Stimulated activated CD4-positive, alpha-beta T cell treated with anti-CD3 and anti-CD28 coated beads, Interleukin-1b, Interleukin-23, amount 100 ng/mL, for 48 hours (primary cell): ENCODE results near the gene EIF4A3.
A peak's percentile ranks its signal among the peaks of the same experiment; 100 is the strongest.
"Not testable (repeated sequence)": the region's sequence is repeated elsewhere in the genome, so short reads cannot be mapped to it uniquely, and the experiment has no call there.

Source experiments
- DNase-seq: peaks from one replicate; pipeline ENCODE4 v3.0.0-alpha.2; 2020

Gene EIF4A3

DNA sequence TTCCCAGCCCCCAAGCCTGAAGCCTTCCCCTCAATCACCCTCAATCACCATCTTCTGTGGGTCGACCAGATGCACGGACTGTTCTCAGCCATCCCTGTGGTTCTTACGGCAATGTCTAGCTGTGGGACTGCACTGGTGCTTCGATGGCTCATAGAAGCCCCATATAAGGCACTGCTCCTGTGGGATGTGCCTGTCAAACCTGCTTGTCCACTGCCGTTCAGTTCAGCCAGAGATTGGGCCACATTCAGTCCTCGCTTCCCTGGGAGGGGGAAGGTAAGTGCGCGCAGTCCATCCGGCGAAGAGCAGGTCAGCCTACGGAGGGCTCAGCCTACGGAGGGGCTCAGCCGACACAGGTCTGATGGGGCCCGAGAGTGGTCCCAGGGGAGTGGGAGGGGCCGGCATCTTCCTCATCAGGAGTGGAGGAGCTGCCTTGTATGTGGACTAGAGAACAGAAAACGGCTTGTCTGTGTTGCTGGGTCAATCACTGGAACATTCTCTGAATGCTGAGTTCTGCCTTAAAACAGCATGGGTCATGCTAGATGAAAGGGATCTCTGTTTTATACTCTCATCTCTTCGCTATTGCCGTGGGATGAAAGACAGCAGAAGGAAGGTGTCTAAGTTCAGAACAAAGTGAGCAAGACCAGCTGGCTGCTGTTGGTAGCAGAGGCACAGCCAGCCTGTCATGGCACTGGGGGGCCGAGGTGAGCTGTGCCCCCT lies 23.0 kb upstream of the EIF4A3 start, which contains the start of gene CARD14:
Gene CARD14 (plus strand): TSS at position 247 of the 717 bp plus-strand sequence. CDS start 11,409 bp downstream, outside the sequence.
- DNase-seq: no peak

DNA sequence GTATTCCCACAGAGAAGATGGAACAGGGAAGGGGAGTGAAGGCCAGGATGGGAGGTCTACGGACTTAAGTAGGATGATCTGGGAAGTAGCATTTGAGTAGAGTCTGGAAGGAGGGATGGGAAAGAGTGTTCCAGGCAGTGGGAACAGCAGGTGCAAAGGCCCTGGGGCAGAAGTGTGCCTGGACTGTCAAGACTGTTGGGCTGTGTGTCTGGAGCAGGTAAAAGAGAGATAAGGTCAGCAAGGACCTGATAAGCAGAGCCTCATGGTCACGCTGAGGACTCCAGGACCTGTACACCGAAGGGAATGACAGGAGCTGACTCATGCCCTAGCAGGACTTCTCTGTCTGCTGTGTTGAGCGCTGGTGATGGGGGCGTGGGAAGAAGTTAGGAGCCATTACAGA lies 22.2 kb upstream of the EIF4A3 start:
- no peak for DNase-seq

DNA sequence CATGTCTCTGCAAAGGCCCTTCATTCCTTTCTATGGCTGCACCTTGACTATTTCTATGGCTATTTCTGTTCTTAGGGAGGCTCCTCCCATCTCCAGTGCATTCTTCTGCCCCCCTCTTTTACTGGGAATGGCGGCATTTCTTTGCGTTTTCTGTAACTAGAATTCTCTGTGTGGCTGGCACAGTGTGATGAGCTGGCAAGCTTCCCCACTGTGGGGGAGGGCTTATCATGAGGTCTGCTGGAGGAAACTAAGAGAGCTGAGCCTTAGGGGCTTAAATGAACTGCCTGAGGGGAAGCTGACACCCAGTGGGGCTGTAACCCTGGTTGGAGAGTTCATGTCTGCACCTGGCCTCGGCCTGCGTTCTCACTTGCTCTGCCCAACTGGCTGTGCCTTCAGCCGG lies 21.4 kb upstream of the EIF4A3 start:
- no peak for DNase-seq

DNA sequence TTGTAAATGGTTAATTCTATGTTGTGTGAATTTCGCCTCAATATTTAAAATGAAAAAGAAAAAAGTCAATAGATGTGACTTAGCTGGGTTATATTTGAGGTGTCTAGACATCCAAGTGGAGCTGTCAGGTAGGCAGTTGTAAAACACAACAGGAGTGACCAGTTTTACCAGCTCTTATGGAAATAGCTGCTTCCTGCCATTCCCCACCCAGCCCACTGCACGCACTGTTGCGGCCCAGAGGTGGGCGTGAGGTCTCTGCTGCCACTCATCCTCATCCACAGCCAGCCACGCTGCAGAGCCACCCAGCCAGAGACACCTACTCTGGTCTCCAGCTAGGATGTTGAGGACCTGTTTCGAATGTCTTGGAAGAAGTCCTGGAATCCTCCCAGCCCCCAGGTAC lies 19.5 kb upstream of the EIF4A3 start:
- no peak for DNase-seq

DNA sequence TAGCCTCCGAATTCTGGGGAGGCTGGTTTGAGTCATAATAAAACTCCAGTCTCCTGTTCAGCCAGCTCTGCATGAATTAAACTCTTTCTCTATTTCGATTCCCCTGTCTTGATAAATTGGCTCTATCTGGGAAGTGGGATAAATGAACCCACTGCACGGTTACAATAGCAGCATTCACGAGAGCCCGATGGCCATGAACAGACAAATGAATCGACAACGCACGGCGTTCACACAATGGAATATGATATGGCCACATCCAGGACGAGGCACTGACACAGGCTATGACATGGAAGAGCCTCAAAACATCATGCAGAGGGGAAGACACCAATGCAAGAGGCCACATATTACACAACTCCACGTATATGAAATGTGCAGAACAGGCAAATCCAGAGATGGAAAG lies 17.3 kb upstream of the EIF4A3 start:
- DNase-seq: no peak

DNA sequence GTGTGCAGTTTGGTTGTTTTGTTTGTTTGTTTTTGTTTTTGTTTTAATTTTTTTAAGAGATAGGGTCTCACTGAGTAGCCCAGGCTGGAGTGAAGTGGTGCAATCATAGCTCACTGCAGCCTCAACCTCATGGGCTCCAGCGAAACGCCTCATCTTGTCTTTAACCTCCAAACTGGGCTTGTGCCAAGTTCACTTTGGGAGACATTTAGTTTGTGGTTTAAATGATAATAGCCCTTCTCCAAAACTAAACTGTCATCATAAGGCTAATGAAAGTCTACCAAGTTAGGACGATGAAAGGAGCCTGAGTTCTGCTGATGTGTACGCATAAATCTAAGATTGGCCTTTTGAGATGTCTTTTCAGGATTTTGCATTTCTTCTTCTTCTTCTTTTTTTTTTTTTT lies 16.4 kb upstream of the EIF4A3 start:
- DNase-seq: no peak

DNA sequence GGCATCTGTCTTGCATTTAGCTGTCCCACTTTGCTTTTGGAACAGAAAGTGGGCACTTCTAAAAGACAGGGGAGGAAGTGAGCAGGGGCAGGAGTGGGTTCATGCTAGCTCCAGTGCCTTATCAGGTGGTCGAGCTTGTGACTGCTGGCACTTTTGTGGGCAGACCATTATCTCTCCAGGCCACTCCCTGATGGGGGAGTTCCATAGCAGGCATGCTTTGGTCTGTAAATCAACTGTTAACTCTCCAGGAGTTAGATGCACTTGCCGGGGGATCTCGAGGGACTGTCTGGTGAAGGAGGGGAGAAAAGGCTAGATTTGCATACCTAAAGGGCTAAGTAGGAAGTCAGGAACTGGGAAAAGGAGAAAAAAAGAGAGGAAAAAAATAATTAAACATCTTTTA lies 13.6 kb upstream of the EIF4A3 start:
- no peak for DNase-seq

DNA sequence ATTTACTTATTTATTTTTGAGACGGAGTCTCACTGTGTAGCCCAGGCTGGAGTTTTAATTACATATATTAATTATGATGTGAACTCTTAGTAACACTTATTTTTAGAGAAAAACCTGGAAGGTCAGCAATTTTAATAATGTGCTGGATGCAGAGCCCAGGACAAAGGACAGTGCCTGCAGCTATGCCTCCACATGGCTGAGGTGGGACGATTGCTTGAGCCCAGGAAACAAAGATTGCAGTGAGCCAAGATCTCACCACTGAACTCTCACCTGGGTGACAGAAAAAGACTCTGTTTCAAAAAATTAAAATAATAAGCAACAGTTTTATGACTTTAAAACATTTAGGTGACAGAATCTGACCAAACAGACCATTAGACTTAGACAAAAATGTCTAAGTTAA lies 11.9 kb upstream of the EIF4A3 start:
- DNase-seq: no peak

DNA sequence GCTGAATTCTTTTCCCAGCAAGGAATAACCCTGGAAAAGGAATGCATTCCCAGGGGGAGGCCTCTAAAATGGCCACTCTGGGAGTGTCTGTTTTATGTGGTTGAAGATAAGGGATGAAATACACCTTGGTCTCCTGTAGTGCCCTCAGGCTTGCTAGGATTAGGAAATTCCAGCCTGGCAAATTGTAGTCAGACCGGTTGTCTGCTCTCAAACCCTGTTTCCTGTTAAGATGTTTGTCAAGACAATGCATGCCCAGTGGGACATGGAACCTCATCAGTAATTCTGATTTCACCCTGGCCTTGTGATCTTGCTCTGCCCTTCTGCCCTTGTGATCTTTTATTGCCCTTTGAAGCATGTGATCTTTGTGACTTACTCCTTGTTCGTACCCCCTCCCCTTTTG lies 8.7 kb upstream of the EIF4A3 start:
- DNase-seq: not testable (repeated sequence)

DNA sequence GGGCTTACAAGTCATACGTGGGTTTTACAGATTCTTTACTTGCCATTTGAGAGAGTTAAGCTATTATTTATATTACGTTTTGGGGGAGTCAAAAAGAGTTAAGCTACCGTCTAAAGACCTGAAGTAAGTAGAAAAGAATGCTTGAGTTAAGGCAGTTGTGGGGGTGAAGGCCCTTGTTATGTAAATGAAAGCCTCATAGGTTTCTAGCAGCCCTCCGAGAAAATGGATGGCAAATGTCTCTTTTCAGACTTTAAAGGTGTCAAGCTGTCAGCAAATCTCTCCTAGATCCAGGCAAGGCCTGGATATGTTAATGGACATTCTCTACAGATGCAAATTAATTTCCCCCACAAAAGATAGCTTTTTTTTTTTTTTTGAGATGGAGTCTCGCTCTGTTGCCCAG lies 7.2 kb upstream of the EIF4A3 start:
- no peak for DNase-seq

DNA sequence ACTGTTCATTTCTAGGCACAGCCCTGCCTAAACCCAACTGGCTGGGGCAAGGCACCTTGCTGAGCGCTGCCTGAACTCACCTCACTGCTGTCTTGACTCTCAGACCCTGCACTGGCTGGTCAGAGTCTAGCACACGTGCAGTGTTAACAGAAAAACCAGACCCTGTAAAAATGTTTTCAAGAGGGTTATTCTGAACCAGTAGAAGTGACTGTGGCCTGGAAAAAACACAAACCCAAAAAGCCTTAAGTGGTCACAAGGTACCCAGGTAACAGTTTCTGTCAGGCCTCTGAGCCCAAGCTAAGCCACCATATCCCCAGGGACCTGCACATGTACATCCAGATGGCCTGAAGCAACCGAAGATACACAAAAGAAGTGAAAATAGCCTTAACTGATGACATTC lies 6.1 kb upstream of the EIF4A3 start:
- no peak for DNase-seq

DNA sequence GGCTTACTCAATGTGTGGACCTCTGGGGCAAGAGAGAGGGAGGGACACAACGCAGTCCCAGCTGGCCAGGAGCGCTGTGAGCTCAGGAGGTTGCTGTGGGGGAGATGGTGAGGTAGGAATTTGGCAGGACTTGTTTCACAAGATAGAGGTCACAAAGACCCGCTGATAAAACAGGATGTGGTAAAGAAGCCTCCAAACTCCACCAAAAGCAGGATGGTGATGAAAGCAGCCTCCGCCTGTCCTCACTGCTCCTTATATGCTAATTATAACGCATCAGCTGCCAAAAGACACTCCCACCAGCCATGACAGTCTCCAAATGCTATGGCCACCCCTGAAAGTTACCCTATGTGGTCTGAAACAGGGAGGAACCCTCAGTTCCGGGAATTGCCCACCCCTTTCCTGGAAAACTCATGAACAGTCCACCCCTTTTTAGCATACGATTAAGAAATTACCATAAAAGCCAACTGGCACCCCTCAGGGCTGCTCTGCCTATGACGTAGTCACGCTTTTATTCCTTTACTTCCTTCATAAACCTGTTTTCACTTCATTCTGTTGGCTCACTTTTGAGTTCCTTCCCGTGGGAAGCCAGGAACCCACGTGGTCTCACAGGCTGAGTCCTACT lies 5.3 kb upstream of the EIF4A3 start:
- DNase-seq: peak; percentile 20

DNA sequence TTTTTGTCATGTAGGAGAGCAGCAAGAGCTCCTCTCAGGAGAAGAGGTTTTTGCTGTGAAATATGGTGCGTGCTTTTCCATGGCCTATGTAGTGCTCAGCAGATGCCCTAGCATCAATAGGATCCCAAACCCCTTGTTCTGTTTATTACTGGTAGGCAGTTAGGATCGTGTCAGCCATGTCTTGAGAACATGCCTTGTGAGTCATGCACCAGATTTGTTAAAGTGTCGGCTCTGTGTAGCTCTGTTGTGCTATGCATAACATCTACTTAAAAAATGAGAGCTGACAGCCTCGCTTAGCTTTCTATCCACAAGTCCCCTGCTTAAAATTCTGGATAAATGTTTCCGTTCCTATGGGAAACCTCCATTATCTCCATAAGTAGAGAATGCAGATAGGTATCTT lies 4.4 kb upstream of the EIF4A3 start:
- DNase-seq: no peak

DNA sequence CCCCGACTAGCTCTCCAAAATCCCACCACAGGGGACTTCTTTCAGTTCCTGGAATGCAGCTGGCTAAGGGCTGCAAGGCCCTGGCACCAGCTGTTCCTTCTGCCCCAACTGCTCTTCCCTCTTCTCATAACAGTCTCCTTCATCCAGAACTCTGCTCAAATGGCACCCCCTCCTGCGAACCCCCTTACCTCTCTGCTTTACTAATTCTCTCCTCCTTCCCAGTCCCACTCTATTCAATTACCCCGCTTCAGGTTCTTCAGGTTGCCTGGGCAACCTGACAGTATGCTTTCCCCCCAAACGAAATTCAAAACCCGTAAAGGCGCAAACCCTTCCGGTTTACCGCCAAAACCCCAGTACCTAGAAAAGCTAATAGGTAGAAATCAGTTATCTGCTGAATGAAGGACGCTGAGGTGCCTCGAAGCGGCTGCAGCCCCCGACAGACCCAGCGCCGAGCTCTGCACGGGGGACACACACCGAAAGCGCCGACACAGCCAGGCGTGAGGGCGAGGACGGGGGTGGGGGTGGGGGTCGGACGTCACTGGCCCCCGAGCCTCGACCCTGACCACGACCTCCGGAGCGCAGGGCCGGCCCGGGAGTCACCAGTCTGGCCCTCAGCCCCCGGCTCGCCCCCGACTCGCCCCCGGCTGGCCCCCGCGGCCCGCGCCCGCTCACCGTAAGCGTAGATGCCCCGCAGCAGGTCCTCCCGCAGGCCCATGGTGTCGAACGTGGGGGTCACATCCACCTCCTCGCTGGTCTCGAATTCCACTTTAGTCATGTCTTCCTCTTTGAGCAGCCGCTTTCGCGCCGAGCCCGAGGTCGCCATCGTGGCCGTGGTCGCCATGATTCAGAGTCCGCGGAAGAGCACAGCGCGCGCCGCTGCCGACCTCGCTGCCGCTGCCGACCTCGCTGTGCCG lies 550 bp downstream of the EIF4A3 start:
- DNase-seq: no peak

DNA sequence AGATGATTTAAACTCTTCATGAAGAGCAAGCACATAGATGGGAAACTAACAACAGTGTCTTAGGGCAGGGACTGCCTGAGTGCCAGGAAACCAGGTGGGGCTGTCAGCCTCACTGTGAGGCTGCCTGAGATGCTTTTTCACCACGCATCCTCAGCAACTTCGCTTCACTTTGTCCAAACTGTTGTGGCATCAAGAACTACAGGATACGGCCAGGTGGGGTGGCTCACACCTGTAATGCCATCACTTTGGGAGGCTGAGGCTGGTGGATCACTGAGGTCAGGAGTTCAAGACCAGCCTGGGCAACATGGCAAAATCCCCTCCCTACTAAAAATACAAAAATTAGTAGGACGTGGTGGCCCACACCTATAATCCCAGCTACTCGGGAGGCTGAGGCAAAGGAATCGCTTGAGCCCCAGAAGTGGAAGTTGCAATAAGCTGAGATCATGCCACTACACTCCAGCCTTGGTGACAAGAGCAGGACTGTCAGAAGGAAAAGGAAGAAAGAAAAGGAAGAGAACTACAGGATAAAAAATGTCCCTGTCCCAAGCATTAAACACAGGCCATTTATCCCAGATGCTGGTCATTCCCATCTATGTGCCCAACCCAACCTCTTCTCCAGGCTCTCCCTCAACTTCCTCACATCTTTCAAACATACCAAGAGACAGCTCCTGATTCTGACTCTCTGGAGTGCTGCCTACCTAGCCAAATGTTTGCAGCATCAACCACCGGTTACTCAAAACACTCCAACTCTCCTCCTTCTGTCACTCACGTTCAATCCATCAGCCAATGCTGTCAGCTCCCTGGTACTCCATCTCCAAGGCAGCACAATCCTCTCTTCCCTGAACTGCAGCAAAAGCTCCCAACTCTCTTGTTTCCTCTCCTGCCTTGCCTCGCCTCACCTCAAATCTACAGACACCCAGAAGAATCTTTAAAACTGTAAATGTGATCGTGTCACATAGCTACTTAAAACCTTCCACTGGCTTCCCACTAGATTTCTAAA lies 1.6 kb downstream of the EIF4A3 start:
- no peak for DNase-seq

DNA sequence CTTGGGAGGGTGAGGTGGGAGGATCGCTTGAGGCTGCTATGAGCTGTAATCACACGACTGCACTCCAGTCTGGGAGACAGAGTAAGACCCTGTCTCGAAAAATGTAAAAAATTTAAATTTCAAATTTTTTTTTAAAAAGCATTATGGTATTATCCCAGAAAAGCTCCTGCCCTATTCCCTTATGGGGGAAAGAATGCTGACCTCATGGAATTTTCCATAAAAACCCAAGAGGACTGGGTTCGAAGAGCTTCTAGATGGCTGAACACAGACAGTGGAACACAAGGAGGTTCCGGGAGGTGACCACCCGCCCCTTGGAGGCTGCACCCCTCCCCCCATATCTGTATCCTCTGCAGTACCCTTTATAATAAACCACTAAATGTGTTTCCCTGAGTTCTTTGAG lies 4.0 kb downstream of the EIF4A3 start:
- no peak for DNase-seq

DNA sequence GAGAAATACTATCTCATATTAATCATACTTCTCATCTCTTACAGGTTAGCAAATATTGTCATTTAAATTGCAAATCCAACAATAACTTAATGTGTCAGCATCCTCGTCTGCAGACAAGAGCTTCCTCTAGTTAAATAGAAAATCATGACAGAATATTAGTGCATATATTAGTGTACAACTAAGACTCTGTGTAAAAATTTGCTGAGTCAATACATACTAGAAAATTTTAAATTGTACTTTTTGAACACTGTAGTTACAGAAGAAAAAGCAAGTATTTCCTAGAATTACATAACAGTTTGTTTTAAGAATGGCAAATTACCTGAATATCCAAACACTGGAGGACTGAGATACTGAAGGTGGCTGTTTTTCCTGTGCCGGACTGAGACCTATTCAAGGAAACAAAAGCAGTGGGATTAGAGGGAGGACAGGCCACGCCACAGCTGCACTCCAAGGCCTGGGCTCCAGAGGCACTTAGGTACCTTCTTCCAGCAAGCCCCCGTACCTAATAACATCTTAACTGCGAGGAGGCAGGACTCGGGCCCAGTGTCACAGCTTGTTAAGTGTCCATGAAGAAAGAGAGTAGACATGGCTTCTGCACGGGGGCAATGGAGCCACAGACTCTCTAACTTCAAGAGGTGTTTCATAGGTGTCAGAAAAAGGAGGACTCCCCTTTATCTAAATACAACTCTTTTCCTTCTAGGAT lies 5.3 kb downstream of the EIF4A3 start:
- DNase-seq: no peak

DNA sequence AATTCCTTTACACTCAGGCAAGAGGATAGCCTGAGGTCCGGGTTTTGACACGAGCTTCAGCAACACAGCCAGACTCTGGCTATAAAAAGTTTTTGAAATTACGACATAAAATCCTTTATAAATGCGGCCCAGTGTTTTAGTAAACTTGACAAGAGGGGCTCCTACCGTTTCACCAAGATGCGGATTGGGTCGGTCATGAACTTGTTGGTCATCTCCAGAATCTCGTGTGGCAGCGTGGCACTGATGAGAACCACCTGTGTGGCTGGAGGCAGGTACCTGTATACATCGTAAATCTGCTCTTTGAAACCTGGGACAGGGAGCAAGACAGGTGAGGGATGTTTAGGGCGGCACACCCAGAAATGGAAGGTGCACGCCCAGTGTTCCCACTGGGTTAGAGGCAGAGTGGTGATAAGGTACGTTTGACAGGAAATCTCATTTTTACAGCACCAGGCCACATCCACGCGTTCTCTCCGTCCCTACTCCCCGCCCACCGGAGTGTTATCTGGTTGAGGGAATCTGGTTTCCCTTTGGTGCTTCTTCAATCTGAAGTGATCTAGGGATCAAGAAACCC lies 8.0 kb downstream of the EIF4A3 start:
- DNase-seq: no peak

DNA sequence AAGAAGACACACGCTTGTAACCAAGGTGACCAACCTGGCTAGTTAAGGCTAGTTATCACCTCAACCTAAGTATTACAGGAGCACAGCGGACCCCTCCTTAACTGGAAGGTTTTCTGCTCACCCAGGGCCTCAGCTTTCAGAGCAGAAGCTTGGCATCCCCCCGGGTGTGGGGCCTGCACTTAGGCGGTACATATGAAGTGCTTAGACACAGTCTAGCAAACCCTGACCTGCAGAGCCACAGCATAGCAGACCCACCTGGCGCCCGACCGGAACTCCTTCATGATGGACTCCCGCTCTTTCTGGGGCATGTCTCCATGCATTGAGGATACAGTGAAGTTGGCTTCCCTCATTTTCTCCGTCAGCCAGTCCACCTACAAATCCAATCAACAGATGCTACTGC lies 9.8 kb downstream of the EIF4A3 start:
- DNase-seq: no peak

DNA sequence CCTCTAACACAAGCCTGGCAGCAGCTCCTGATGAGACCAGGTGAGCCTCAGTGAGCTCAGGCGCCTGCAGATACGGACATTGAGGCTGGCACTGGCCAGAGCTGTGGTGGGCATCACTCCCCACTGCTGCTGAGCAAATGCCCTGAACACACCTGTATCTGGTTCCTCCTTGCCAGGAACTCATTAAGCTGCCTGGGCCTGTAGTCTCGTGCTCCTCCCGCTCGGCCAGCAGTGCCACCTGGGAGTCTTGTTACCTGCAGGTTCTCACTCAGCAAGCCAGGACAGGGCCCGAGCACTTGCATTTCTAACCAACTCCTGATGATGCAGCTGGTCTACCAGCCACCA lies 13.3 kb downstream of the EIF4A3 start:
- no peak for DNase-seq

DNA sequence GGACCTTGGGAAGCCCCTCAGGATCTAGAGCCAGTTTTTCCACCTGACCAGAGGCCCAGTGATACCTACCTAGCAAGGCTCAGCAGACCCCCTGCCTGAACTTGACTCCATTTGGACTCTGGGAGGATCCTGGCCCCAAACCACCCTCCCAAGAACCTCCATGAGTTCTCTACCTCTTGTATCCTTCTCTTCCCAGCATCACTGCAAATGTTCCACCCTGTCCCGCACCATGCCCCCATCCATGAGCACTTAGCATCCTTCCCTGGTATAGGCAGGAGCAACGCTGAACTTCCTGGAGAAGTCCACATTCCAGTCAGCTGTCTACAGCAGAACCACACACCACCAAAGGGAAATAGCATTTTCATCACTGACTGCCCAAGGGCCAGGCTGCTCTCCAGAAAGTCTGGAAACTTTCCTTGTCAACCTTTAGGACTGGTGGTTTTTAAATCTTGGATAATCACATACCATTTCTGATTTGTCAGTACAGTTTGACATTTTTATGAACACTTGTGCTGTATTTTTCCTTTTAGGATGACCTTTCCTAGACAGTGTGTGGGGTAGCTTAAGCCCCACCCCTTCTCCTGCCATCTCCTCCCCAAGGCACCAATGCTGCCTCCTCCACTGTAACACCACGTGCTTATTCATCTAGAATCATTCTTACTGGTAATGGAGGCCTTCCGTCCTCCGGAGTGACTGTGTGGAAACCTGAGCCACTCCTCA lies 13.9 kb downstream of the EIF4A3 start:
- no peak for DNase-seq
